ENCODE measurements around the gene KRT36.

DNA sequence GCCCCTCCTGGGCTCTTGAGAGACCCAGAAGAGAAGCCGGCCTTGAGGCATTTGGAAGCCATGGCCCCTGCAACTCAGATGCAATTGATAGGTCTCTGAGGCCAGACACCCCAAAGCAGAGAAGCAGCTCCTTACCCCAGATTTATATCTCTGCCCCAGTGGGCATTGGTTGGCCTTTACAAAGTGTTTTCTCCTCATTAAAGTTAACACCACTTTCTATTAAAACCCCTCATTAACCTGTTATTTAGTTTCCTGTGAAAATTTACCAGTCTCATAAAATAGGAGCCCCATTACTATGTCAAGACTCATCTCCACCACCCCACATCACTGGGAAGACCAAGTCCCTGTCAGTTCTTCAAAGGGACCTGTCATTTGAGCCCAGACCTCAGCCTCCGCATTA, 8.7 kb downstream of the KRT36 start, which contains the start of gene KRT35:
- TF ChIP-seq, protein P1, sequence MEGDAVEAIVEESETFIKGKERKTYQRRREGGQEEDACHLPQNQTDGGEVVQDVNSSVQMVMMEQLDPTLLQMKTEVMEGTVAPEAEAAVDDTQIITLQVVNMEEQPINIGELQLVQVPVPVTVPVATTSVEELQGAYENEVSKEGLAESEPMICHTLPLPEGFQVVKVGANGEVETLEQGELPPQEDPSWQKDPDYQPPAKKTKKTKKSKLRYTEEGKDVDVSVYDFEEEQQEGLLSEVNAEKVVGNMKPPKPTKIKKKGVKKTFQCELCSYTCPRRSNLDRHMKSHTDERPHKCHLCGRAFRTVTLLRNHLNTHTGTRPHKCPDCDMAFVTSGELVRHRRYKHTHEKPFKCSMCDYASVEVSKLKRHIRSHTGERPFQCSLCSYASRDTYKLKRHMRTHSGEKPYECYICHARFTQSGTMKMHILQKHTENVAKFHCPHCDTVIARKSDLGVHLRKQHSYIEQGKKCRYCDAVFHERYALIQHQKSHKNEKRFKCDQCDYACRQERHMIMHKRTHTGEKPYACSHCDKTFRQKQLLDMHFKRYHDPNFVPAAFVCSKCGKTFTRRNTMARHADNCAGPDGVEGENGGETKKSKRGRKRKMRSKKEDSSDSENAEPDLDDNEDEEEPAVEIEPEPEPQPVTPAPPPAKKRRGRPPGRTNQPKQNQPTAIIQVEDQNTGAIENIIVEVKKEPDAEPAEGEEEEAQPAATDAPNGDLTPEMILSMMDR (IDR thresholded peaks at IDR 0.05) = no peak
- TF ChIP-seq POLR2AphosphoS5 (IDR thresholded peaks at IDR 0.05) = no peak
- no peak for TF ChIP-seq POLR2A (IDR thresholded peaks at IDR 0.05)
- TF ChIP-seq EP300 (IDR thresholded peaks at IDR 0.05) = no peak

Data from stomach (tissue), 4 donors.